HG03565 (cell line): ENCODE measurements around the gene DENND2A.
"Not testable (repeated sequence)": the region's sequence is repeated elsewhere in the genome, so short reads cannot be mapped to it uniquely, and the experiment has no call there.

ENCODE experiments used
- ATAC-seq: cut with Tn5 transposase; IDR thresholded peaks from one replicate; pipeline ENCODE4 v1.9.1; 2021; ENCODE audit warnings: mild to moderate bottlenecking, moderate library complexity; ENCODE audit not compliant: unreplicated experiment

The DENND2A gene

DNA sequence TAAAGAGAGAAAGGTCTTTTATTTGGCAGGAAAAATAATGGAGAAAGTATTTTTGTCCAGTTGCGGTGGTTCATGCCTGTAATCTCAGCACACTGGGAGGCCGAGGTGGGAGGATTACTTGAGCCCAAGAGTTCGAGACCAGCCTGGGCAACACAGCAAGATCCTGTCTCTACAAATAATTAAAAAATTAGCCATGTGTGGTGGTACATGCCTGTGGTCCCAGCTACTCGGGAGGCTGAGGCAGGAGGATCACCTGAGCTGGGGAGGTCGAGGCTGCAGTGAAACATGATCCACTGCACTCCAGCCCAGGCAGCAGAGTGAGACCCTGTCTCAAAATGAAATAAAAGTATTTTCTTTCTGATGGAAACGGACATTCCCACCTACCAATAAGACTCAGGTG, 83.5 kb downstream of the DENND2A start:
- no peak for ATAC-seq

DNA sequence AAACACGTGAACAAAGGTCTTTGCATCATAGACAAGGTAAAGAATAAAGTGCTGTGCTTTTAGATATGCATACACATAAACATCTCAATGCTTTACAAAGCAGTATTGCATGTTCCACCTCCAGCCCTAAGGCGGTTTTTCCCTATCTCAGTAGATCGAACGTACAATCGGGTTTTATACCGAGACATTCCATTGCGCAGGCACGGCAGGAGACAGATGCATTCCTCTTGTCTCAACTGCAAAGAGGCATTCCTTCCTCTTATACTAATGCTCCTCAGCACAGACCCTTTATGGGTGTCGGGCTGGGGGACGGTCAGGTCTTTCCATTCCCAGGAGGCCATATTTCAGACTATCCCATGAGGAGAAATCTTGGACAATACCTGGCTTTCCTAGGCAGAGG, 87.4 kb downstream of the DENND2A start:
- not testable (repeated sequence) for ATAC-seq

DNA sequence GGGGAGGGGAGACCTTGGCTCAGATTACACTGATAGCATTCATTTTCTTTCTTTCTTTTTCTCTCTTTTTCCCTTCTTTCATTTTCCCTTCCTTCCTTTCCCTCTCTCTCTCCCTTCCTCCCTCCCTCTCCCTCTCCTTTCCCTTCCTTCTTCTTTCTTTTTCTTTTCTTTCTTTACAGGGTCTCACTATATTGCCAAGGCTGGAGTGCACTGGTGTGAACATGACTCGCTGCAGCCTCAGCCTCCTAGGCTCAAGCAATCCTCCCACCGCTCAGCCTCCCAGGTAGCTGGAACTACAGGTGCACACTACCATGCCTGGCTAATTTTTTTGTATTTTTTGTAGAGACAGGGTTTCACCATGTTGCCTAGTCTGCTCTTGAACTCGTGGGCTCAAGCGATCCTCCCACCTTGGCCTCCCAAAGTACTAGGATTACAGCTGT, 88.4 kb downstream of the DENND2A start:
- ATAC-seq, result no peak

DNA sequence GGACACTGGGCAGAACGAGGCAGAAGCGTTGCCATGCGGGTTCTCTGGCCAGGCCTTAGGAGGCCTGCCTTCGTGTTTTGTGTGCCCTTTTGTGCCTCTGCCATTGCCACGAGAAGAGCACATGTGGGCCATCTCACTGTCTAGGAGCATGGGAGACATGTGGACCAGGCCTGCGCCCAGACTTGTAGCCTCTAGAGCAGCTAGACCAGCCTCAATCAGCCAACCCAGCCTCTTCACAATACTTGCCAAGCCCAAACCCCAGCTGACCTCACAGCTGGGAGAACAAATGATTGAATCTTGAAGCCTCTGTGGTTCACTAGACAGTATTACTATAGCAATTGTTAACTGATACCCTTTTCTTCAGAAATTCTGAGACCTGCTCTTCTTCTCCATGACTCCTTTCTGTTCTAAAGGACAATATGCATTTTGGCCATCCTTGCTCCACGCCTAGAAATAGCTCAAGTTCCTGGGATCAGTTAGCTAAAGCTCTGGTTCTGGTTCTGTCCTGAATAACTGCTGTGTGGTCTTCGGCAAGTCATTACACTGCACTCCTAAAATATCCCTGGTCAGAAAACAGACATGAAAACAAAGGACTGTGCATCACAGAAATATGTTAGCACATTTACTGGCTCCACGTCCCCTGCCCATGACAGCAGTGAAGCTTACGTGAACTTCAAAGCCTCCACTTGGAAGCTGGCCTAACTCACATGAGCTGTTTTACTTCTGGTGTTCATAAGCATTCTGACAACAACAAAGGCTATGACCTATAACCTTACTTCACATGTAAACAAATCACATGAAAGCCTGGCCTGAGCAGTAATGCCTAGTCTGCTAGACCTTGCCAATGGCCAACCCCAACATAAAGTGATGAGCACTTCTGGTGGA, 89.0 kb downstream of the DENND2A start:
- ATAC-seq, result no peak

DNA sequence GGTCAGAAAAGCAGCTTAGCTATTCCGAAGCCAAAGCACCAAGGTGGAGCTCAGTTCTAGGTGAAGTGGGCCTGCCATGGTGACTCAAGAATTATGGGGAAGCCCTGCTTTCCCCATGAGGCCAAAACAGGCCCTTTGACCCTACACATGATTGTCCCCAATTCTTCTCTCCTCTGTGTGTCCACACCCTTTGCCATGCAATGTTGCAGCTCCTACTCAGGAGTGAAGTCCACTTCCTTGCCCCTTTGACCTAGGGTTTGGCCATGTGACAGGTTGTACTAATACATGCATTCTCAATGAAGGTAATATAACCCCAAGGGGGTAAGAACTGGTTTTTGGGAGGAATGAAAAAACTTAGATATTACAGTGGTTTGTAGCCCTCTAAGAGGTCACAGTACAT, 93.7 kb downstream of the DENND2A start:
- ATAC-seq, result no peak

DNA sequence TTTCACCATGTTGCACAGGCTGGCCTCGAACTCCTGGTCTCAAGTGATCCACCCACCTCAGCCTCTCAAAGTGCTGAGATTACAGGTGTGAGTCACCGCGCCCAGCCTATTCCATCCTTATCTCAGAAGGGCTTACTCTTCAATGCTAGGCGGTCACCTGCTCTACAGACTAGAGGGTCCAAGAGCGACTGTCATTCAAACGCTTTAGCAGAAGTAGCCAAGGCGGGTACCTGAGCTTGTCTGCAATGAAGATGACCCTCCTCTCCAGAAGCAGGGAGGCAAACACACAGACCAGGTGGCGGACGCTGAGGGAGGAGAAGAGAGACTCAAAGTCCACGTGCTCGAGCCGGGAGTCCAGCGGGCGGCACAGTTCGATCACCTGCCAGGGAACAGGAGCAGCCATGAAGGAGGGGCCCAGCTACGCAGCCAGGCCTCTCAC, 96.2 kb downstream of the DENND2A start:
- ATAC-seq, result no peak

DNA sequence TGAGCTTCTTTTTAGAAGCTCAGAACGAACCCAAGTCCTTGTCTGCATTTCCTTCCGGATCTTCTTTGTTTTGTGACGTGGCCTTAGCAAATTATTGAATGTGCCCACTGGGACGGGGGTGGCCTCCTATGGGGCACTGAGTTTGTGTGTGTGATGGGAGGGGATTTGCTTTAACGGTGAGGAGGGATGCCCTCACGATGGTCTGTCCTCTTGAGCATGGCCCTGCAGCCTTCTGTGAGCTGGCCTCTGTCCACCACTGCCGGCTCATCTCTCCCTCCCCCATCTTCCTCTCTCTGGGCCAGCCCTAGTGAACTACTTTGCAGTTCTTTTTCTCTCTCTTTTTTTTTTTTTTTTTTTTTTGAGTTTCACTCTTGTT, 98.4 kb downstream of the DENND2A start:
- ATAC-seq, result no peak

DNA sequence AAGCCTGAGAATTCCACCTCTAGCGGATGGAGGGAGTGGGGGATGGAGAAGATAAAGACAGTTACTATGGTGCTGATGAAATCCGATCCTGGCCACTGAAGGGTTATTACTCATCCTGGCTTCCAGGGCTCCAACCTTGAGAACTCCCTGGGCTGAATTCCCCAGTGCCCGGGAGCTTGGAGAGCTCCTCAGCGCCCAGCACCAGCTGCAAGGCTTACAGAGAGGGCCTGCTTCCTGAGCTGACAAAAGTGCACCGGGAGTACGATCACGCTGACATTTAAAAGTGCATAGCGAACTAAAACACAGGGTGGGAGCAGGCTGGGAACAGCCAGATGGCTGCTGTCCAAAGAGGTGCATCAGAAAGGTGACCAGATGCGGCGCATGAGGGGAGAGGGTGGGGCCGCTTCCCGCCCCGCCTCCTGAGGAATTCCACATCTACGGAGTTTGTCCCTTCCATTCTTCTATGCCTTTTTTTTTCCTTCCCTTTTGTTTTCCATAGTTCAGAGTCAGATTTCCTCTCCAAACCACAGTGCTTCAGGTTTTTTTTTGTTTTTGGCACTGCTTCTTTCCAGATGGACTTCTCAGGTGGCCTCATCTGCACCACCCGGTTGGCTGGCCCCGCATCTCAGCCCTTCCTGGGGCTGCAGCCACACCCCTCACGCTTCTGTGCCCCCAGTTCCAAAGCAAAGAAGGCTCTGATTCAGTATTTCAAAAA, 98.9 kb downstream of the DENND2A start:
- ATAC-seq, result no peak

DNA sequence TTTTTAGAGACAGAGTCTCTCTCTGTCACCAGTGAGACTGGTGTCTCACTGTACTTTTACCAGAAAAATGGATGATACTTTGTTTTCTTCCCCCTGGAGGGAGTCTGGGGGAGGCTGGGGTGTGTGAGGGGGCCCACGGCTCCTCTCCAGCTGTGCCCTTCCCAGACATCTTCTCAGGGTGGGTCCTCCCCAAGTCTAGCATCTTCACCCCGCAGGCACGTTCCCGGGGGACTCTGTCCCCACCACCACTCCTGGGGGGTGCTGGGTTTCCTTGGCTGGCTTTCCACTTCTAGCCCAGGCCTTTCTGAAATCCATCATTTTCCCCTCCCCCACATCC, 99.5 kb downstream of the DENND2A start:
- no peak for ATAC-seq

DNA sequence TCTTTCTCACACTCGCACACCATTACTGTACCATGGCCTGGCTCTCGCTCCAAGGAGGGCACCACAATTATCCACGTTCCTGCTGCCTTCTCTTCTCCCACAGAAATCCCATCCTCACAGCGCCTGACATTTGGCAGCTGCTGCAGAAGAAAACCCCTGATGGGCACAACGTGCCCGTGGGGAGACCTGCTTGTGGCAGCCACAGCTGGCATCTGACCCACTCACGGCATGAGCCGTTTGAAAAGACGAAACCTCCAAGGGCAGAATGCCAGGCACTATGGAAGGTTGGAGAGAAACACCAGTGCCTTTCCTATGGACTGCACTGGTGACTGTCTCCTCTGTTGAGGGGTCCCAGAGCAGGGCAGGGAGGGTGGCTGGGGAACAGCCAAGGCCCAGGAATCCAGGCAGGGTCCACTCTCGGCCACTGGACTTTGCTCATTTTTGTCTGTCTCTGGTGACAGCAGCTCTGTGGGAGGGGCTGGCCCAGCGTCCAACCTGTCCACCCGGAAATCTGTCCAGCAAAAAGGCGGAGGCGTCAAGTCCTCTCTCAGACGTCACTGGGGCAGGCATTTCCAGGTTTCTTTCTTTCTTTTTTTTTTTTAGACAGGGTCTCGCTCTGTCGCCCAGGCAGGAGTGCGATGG, 100.4 kb downstream of the DENND2A start:
- ATAC-seq, result no peak

DNA sequence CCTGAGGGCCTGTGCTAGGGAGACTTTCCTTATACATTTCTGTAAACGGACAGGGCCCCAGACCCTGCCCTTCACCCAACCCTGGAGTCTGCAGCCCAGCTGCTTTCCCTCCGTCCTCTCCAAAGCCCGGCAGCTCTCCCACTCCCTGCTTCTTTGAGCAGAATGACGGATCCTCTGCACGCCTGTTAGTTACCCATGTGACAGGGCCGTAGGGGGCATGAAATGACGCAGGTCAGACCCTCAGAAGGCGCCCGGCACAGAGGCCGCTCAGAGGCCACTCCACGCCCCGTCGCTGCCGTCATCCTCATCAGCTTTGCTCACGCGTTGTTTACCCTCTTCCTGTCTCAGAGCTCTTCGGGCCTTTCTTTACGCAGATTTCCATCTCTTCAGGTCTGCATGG, 101.2 kb downstream of the DENND2A start:
- no peak for ATAC-seq

DNA sequence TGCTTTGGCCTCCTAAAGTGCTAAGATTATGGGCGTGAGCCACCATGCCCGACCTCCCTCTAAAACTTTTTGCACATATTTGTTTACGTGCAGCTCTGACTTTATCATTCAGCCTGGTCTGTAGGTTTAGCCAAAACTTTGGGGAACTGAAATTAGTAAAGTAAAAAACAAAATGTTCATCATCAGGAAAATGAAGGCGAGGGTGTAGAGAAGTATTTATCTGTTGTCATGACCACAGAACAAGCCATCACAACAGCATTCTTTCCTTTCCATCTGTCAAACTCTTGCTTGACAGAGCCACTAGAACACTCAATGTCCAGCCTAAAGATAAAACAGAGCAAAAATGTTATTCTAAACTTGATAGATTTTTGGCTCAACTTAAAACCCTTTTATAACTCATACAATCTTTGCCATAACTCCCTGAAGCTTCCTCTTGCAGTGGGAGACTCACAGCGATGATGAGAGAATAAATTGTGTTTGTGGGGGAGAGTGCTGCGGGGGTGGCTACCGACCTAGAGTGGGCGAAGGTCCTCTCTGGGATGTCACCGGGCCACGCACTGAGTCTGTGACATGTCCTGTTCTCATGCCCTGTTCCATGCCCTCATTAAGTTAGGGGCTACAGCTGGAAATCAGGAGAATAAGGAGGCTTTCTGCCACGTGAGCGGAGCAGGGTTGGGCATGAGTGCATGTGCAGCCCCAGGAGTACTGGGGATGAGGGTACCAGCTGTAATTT, 102.7 kb downstream of the DENND2A start:
- no peak for ATAC-seq

DNA sequence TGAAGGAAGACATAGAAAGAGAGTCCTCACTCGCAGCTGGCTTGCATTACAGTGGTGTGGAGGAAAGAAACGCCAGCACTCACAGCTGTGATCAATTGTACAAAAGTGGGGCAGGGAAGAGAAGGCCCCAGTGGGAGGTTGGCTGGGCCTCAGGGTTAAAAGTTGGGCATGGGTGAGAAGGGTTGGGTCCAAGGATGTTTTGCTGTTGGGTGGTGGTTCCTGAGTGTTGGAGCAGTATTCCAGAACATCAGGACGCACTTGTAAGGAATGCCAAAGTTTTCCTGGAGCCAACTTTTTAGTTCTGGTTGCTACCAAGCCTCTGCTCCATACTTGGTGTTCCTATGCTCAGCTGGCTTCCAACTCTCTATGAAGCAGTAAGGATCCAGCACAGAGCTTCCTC, 105.9 kb downstream of the DENND2A start:
- ATAC-seq, result no peak

DNA sequence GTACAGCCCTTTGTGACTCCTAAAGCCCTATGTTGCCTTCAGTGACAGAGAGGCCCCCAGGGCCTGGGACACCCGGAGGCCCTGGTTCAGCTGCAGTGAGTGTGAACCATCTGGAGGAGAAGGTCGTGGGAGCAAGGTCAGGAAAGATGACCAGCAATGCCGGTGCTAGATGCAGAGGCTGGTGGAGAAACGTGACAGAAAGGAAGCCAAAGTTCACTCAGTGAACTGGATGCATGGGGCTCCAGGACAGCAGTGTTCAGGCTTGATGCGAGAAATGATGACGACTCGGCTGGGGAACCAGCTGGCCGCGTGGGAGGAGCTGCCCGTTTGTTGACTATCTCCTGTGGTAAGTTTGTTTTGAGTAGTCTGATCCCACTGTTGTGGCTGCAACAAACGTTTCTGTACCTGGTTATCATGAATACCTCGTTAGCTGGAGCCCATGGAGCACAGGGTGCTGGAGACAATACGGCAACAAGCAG, 107.2 kb downstream of the DENND2A start:
- no peak for ATAC-seq

DNA sequence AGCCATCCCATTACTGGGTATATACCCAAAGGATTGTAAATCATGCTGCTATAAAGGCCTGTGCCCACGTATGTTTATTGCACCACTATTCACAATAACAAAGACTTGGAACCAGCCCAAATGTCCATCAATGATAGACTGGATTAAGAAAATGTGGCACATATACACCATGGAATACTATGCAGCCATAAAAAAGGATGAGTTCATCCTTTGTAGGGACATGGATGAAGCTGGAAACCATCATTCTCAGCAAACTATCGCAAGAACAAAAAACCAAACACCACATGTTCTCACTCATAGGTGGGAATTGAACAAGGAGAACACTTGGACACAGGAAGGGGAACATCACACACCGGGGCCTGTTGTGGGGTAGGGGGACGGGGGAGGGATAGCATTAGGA, 111.2 kb downstream of the DENND2A start:
- ATAC-seq, result not testable (repeated sequence)

DNA sequence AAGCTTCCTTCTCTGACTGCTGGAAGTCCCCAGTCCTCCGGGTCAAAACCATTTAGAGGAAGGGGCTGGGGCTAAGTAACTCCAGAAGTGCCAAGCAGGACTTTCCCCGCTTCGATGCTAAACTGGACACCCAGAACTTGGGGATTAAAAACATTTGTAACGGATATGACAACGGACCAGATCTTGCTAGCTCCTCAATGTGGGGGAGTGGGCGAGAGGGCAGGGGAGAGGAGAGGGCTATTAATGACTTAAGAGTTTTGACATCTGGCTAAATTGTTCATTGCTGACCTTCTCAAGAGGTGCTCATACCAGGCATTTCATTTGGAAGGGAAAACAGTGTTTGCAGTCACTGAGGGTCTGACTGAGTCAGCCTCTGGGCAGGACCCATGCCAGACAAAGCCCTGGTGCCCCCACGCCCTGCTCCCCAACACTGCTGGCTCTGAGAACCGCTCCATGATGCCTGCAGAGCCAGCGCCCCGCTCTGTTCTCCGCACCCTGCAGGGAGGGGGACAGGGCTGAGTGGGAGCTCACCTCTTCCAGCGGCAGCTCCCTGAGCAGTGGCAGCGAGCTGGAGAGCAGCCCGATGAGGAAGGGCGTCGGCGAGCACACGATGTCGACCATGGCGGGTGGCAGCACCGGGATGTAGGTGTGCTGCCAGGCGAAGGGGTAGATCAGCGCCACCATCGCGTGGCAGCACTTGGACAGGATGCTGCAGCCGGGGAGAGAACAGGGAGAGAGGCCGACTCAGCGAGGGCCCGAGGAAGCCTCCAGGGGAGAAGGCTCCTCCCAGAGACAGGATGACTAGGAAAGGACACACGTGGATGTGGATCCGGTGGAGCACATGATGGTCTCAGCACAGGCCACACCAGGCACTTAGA, 113.6 kb downstream of the DENND2A start:
- no peak for ATAC-seq

DNA sequence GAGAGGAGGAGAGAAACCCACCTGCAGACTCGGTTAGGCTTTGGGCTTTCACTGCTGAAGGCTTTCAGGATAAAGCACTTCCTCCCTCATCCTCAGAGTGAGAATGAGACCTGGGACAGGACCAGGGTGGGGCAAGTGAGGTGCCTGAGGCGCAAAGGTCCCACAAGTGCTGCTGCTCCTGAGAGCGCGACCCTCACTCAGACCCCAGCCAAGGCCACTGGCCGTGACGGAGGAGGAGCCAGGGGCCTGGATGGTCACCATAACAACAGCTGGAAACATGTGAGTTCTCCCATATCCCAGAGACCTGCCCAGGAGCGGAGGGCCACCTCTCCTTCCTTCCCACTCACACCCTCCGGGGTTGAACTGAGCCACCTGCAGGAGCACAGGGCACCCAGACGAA, 114.4 kb downstream of the DENND2A start:
- ATAC-seq, result no peak

DNA sequence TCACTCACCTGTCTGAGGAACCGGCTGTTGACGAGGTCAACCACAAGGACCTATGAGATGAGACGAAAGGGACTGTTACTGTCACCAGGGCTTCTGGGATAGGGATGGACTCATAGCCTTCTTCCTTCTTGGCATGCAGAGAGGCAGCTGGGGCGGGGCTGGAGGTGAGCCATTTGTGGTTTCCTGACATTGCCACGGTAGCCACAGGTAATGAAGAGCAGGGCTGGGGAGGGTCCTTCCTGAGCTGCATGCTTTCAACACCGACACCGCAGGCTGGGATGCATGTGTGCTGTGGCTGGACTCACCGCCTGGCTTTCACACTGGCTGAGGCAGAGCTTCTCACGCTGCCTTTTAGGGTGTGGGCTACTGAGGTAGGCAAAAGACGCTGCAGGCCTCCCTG, 114.9 kb downstream of the DENND2A start:
- ATAC-seq, result no peak

DNA sequence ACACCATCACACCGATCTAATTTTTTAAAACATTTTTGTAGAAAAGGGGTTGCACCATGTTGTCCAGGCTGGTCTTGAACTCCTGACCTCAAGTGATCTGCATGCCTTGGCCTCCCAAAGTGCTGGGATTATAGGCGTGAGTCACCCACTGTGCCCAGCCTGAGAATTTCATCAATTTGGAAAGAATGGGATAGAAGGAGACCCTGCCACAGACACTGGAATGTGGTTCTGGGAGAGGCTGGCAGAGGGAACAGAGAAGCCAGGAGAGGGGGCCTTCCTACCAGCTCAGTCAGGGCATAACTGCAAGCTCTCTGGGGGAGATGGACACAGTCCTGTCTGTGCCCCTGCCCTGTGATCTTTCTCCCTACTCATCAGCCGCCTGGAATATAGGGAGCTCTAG, 119.2 kb downstream of the DENND2A start:
- ATAC-seq, result no peak

DNA sequence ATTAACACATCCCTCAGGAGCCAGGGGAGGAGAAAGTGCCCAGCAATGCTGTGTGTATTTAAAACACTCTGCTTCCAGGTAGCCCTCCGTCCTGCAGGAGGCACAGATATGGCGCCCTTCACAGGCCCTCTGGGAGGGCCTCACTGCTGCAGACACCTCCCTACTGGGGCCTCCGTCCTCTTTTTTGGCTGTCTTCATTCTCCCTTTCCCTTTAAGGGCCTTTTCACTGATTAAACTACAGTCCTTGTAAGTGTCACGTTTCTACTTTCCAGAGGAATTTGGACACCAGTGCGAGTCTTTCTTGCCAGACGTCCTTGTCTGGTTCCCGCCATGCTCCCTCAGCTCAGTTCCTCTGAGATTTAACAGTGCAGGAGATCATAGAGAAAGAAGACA, 121.6 kb downstream of the DENND2A start:
- no peak for ATAC-seq
